DMS153 treated with DMSO at 0.1 percent for 48 hours (cell line): ENCODE results near the gene HNRNPCL4.
"Not testable (repeated sequence)": the region's sequence is repeated elsewhere in the genome, so short reads cannot be mapped to it uniquely, and the experiment has no call there.

ENCODE experiments used
- DNase-seq: peaks from one replicate; lab custom pipeline; 2025; ENCODE audit not compliant: unreplicated experiment; lab: John Stamatoyannopoulos, UW

Gene HNRNPCL4

GRCh38 chr1:13165531-13165930 lies at the start of gene HNRNPCL4:
Gene HNRNPCL4, minus strand, starts transcription at chr1:13165631. Its CDS starts 164 bp downstream, at chr1:13165467.
- not testable (repeated sequence) for DNase-seq

- DNase-seq: not testable (repeated sequence)
Observed at GRCh38 chr1:13208712-13209111, 43.3 kb upstream of the HNRNPCL4 start.

DNA sequence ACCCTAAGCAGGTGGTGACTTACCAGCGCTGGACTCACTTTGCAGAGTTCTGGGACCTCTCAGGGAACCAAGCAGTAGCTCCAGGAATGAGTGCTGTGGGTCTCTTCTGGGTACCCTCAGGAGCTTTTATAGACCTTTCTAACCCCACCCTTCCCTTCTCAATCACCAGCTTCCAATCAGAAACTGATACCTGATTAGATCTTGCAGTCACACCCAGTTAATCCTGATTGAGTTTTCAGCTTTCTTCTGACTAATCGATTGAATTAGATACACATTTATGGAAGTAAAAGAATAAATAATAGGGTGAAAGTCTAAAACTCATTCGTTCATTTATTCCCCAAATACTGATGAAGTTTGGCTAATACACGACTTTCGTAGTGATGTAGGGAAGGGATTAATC lies 35.9 kb upstream of the HNRNPCL4 start, which contains the start of gene PRAMEF13:
Gene PRAMEF13 (minus strand): TSS at position 101 of the 400 bp plus-strand sequence. CDS start 1,820 bp downstream, outside the sequence.
- DNase-seq: not testable (repeated sequence)

- not testable (repeated sequence) for DNase-seq
Observed at GRCh38 chr1:13171548-13171947, 6.1 kb upstream of the HNRNPCL4 start, which contains the start of gene PRAMEF9. Gene PRAMEF9, plus strand, starts transcription at chr1:13171848. Its CDS starts 3,433 bp downstream, at chr1:13175281.

- not testable (repeated sequence) for DNase-seq
Observed at GRCh38 chr1:13155909-13156308, 9.5 kb downstream of the HNRNPCL4 start, which contains the start of gene PRAMEF26. Gene PRAMEF26, minus strand, starts transcription at chr1:13156009. Its CDS starts 2,914 bp downstream, at chr1:13153095.

- not testable (repeated sequence) for DNase-seq
Observed at GRCh38 chr1:13116754-13117153, 48.7 kb downstream of the HNRNPCL4 start, which contains the start of gene HNRNPCL2. Gene HNRNPCL2, minus strand, starts transcription at chr1:13116854. Its CDS starts 454 bp downstream, at chr1:13116400.
